Effector memory CD8-positive, alpha-beta T cell (primary cell): Measurements from ENCODE around the gene ZBTB17.

ENCODE experiments used
- ATAC-seq: fragments of 150-1000 bp; cut with Tn5 transposase; replicated peaks from 2 replicates; pipeline ENCODE4 v1.10.0; 2021; ENCODE audit warnings: mild to moderate bottlenecking, moderate library complexity
- DNase-seq, 3 experiments: peaks; one replicate each; pipeline ENCODE4 v3.0.0; 2021
- H3K27ac Mint-ChIP-seq, 2 donors: one replicate each; pipeline ENCODE4 v1.8.0; 2022; ENCODE audit warnings: mild to moderate bottlenecking in 2 of 2, mixed read lengths in 2 of 2, moderate library complexity in 2 of 2
- H3K27me3 Mint-ChIP-seq, 2 donors: one replicate each; pipeline ENCODE4 v1.8.0; 2022; ENCODE audit warnings: mixed read lengths in 2 of 2
- H3K36me3 Mint-ChIP-seq: one replicate; pipeline ENCODE4 v1.8.0; 2022; ENCODE audit warnings: mild to moderate bottlenecking, moderate library complexity, mixed read lengths; ENCODE audit not compliant: insufficient read depth
- H3K4me1 Mint-ChIP-seq, 2 donors: one replicate each; pipeline ENCODE4 v1.8.0; 2022; ENCODE audit warnings: low read depth in 2 of 2, mixed read lengths in 2 of 2
- H3K4me3 Mint-ChIP-seq, 2 donors: one replicate each; pipeline ENCODE4 v1.8.0; 2022; ENCODE audit warnings: mild to moderate bottlenecking in 2 of 2, mixed read lengths in 2 of 2, moderate library complexity in 2 of 2
- H3K9me3 Mint-ChIP-seq, 2 donors: one replicate each; pipeline ENCODE4 v1.8.0; 2022; ENCODE audit warnings: mixed read lengths in 2 of 2

Gene ZBTB17

DNA sequence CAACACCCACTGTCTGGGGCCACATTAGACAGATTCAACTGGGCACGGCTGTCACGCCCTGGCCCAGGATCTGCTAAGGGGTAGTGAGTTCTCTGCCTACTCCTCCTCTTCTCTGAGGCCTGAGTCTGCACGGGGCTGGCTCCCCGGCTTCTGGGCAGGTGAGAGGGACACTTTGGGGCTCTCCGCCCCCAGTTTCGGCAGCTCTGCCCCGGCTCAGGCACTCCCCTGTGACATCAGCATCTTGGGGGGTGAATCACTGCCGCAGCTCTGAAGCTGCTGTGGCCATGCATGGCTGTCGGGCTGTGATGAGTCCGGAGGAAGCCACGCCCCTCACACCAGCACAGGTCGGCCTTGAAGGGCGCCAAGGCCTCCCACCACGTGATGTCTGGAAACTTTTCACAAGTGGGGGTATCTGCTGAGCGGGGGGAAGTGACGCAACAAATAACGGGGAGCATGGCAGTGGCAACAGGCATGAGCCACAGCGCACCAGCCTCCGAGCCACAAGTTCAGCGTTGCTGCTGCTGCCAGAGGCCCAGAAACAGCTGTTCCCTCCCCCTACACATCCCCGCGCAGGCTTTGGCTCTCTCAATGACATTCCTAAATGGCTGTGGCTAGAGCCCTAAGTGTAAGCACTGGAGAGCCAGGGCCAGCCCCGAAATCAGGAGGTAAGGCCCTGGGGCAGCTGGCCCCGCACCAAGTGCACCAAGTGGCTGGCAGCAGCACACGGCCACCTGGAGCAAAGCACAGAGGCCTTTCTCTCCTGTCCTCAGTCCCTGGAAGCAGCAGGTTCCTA, 26.3 kb downstream of the ZBTB17 start:
- no peaks in the 10 kb centered on the region for H3K27me3 Mint-ChIP-seq
- peak overlapping the region; percentile 77 to 85 for H3K4me3 Mint-ChIP-seq
- no peaks in the 10 kb centered on the region for H3K9me3 Mint-ChIP-seq
- peaks cover 35% of the 10 kb centered on the region for H3K36me3 Mint-ChIP-seq
- peak; percentile 93 to 95 (median 94) for DNase-seq
- H3K27ac Mint-ChIP-seq, result peak overlapping the region; percentile 89 to 96
- peak; percentile 89 for ATAC-seq
- H3K4me1 Mint-ChIP-seq, result peaks cover 42 to 55% of the 10 kb centered on the region in 2 donors

DNA sequence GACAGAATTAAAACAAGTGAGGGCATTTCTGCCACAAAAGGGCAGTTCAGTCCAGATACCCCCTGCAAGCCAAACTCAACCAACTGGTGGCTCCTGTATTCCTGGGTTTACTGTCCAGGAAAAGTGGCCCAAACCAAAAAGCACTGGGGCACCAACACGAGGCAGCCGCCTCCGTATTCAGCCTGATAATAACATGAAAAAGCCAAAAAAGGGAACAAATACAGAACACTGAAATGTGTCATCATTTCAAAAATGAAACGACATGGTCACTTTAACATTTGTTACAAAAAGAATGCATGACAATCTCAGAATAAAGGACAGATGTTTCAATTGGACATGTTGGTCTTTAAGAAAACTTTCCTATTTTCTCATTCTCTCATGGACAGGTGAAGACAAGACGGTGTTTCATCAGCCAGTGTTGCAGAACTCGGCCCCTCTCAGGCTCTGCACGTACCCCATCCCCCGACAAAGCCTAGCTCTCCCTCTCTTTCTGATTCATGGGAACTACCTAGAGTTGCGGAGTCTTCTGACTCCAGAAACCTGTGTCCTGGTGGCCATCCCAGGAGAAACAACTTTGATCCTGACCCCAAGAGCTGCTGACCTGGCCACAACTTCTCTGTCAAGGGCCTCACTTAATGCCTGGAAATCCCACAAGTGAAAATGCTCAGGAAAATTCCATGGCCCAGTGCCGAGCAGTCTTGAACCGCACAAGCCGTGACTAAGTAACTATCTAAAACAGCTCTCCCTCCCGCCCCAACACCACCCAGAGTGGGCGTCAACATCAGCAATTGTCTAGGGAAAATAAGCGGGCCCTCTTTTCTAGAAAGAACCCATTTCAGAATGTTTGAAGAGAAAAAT, 27.1 kb downstream of the ZBTB17 start:
- peaks cover 35% of the 10 kb centered on the region for H3K36me3 Mint-ChIP-seq
- H3K27me3 Mint-ChIP-seq, result no peaks in the 10 kb centered on the region
- peaks cover 40 to 49% of the 10 kb centered on the region in 2 donors for H3K4me1 Mint-ChIP-seq
- H3K27ac Mint-ChIP-seq, result peak overlapping the region; percentile 89 to 96
- ATAC-seq (peak; percentile 4), DNase-seq (no peak)
- H3K9me3 Mint-ChIP-seq, result no peaks in the 10 kb centered on the region
- H3K4me3 Mint-ChIP-seq, result peak overlapping the region; percentile 77 to 85

DNA sequence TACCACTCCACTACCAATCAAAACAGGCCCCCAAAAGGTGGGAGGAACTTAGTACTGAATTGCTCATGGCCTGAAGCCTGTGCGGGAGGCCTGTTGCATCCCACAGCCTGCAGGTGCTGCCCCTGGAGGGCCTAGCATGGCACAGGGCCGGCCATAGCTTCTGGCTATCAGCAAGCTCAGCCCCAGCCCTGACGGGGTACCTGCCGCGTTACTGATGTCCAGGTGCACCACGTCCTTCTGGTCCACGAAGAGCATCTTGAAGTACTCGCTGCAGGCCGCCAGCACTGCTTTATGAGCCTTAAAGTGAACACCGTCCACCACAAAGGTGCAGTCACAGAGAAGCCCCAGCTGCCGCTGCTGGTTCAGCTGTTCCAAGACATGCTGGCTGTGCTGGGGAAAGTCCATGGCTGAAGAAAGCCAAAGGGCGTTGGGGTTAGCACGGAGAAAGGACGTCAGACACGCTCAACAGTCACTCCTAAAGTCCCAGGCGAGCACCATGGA, 27.8 kb downstream of the ZBTB17 start:
- DNase-seq (no peak), ATAC-seq (no peak)

DNA sequence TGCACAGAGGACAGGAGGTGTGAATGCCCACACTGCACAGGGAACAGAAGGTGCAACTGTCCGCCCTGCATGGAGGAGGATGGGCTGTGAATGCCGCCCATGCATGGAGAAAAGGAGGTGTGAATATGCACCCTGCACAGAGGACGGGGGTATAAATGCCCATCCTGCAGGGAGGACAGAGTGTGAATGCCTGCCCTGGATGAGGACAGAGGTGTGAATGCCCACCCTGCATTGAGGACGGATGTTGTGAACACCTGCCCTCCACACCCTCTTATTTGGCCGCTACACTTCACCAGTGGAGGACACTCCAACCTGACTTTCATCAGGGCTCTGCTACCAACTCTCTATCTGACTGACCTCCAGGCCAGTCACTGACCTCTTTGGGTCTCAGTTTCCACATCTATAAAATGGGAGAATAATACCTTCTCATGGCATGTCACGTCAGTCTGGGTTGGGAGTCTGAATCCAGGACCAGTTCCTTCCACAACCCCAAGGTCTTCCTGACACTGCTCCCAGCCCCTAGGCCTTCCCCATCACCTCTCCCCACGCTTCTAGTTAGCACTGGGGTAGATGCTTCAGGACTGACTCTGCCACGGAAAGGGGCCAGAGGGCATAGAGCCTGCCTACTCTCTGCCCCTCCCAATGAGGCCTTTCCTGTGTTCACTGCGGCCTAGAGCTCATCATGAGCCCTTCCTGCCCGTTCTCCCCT, 28.4 kb downstream of the ZBTB17 start:
- peaks cover 34 to 45% of the 10 kb centered on the region in 2 donors for H3K4me1 Mint-ChIP-seq
- H3K9me3 Mint-ChIP-seq, result no peaks in the 10 kb centered on the region
- H3K36me3 Mint-ChIP-seq, result peaks cover 40% of the 10 kb centered on the region
- H3K4me3 Mint-ChIP-seq, result peak overlapping the region in 1 of 2 donors; percentile 85
- H3K27me3 Mint-ChIP-seq, result no peaks in the 10 kb centered on the region
- peak overlapping the region in 1 of 2 donors; percentile 89 for H3K27ac Mint-ChIP-seq
- no peak for DNase-seq
- ATAC-seq, result no peak

More for the DNA sequence above, 27.8 kb downstream of the ZBTB17 start:
- Mint-ChIP-seq H3K27me3 (no peaks in the 10 kb centered on the region), H3K9me3 (no peaks in the 10 kb centered on the region), H3K4me1 (peaks cover 38 to 45% of the 10 kb centered on the region in 2 donors), H3K36me3 (peaks cover 41% of the 10 kb centered on the region), H3K27ac (peak overlapping the region; percentile 89 to 96), H3K4me3 (peak overlapping the region; percentile 27 to 85)

DNA sequence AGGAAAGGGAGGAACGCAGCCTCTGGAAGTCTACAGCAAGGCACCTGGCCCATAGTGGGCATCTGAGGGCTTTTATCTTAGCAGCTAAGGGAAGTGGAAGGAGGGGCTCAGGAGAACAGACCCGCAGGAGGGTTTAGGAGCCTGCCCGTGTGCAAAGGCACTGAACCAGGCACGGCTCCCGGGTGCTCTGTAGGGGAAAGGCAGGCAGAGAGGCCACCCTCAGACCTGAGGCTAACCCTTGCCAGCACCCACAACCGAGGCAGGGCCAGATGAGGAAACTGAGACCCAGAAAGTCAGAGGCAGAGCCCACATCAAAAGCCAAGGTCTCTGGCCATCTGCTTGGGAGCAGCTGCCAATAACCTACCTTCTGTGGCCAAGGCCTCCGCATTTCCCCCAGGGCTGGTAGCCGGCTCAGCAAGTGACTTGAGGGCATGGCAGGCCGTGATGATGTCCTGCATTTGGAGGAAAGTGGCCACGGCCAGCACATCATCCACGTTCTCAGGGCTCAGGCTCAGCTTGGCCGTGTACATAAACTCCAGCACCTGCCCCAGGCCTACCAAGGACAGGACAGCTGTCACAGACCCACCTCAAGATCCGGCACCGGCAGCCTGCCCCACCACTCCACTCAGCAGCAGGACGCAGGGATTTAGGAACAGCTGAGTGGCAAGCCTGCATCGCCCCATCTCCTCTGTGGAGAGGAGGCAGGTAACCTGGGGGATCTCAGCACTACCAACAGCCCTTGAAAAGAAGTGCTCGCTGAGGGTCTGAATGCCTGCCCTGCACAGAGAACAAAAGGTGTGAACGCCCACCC, 29.1 kb downstream of the ZBTB17 start:
- DNase-seq (no peak), ATAC-seq (no peak)
- peaks cover 29 to 42% of the 10 kb centered on the region in 2 donors for H3K4me1 Mint-ChIP-seq
- H3K9me3 Mint-ChIP-seq, result no peaks in the 10 kb centered on the region
- H3K4me3 Mint-ChIP-seq, result no peak overlapping the region
- peaks cover 42% of the 10 kb centered on the region for H3K36me3 Mint-ChIP-seq
- no peaks in the 10 kb centered on the region for H3K27me3 Mint-ChIP-seq
- H3K27ac Mint-ChIP-seq, result peak overlapping the region; percentile 78 to 89

DNA sequence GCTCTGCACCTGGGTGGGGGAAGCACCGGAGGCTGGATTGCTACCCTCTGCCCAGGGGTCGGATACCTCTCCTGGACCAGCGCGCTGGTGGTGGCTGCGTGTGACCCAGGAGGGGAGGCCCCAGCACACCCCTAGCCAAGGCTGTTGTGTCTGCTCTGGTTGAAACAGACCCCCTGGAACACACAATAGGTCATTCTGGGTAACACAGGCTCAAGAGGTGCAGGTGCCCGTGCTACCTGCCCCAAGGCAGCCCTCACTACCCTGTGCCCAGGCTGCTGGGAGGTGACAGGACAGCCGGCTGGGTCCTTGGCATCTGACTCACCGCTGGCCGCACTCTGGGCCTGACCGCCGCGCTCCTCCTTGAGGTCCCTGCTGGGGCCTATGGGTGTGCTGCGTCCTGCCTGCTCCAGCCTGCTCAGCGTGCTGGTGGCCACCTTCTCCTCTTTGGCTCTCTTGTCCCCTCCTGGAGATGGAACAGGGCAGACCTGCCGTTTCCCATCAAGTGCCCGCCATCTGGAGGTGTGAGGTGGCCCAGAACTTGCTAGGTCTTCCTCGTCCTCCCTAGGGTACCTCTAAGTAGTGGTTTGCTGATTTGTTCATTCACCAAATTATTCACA, 30.0 kb downstream of the ZBTB17 start:
- peaks cover 47% of the 10 kb centered on the region for H3K36me3 Mint-ChIP-seq
- H3K27me3 Mint-ChIP-seq, result no peaks in the 10 kb centered on the region
- no peaks in the 10 kb centered on the region for H3K9me3 Mint-ChIP-seq
- H3K27ac Mint-ChIP-seq, result peak overlapping the region; percentile 62 to 78
- DNase-seq (no peak), ATAC-seq (no peak)
- peaks cover 20 to 35% of the 10 kb centered on the region in 2 donors for H3K4me1 Mint-ChIP-seq
- H3K4me3 Mint-ChIP-seq, result no peak overlapping the region

DNA sequence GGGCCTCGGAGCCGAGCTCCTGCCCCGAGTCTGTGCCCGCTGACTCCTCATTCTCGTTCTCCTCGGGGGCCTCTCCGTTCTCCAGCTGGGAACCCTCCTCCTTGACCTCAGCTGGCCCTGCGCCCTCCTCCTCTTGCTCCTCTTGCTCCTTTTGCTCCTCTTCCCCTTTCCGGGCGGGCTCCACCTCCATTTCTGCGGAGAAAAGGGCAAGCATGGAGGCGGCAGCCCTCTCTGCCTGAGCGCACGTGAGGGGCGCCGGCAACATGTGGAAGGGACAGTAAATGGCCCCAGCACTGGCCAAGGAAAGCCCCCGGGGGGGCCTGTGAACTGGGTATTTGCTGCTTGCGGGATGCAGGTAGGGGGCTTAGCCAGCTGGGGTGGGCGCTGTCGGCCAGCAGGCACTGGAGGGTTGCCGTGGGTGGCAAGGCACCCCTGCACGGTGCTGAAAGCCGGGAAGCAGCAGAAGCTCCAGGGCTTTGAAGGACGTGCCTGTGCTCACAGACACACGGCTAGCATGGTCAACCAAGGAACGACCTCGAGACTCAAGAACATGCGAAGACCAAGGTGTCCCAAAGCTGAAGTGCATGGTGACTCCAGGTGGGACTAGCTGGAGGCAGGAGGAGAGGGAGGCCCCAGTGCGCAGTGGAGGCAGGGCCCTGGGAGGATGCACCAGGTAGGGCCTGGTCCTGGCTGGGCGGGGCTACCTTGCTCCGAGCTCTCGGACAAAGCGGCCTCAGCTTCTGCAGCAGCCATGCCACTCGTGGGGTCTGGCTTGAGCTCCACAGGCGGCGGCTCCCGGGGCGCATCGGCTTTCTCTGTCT, 30.7 kb downstream of the ZBTB17 start:
- Mint-ChIP-seq H3K27ac (peak overlapping the region; percentile 56 to 65), H3K9me3 (no peaks in the 10 kb centered on the region), H3K36me3 (peaks cover 44% of the 10 kb centered on the region), H3K4me3 (no peak overlapping the region), H3K4me1 (peaks cover 13 to 28% of the 10 kb centered on the region in 2 donors), H3K27me3 (no peaks in the 10 kb centered on the region)
- ATAC-seq, result no peak
- no peak for DNase-seq

DNA sequence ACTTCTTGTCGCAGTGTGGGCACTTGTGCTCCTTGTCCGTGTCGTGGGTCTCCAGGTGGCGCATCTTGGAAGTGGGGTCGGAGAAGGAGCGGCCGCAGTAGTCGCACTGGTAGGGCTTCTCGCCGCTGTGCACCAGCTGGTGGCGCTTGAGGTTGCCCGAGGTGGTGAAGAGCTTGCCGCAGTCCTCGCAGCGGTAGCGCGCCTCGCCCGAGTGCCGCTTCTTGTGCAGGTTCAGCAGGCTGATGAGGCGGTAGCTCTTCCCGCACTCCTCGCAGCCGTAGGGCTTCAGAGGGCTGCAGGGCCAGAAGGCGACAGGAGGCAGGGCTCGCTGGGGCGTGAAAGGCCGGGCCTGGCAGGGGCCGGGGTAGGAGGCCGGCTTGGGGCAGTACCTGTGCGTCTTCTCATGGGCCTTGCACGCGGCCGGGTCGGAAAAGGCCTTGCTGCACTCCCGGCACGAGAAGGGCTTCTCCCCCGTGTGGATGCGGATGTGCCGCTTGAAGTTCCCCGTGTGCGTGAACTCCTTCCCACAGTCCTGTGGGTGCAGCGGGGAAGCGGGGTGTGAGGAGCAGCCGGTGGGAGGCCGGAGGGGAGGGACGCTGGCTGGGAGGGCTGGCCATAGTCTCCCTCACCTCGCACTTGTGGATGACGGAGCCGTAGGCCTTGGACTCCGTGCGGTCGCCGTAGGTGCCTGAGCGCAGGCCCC, 31.4 kb downstream of the ZBTB17 start:
- DNase-seq, result no peak
- Mint-ChIP-seq H3K4me3 (no peak overlapping the region), H3K36me3 (peaks cover 37% of the 10 kb centered on the region), H3K9me3 (no peaks in the 10 kb centered on the region), H3K27ac (peak overlapping the region; percentile 56 to 65), H3K4me1 (peaks cover 7 to 20% of the 10 kb centered on the region in 2 donors), H3K27me3 (no peaks in the 10 kb centered on the region)
- ATAC-seq, result no peak

DNA sequence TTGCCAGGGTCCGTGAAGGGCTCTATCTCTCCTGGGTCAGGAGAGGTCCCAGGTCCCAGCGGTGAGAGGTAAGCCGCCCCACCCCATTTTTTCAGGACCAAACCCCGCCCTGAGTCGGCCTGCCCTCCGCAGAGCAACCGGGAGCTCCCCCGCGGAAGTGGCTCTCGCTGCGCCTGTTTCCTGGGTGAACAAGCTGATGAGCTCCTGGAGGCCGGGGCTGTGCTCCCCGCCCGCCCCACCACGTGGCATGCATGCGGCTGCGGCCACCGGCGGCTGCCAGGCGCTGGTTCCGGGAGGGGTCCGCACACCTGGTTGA, 32.0 kb downstream of the ZBTB17 start:
- DNase-seq (no peak), ATAC-seq (no peak)
- Mint-ChIP-seq H3K9me3 (no peaks in the 10 kb centered on the region), H3K27ac (no peak overlapping the region), H3K27me3 (no peaks in the 10 kb centered on the region), H3K36me3 (peaks cover 33% of the 10 kb centered on the region), H3K4me1 (peaks cover 2 to 15% of the 10 kb centered on the region in 2 donors), H3K4me3 (no peak overlapping the region)

DNA sequence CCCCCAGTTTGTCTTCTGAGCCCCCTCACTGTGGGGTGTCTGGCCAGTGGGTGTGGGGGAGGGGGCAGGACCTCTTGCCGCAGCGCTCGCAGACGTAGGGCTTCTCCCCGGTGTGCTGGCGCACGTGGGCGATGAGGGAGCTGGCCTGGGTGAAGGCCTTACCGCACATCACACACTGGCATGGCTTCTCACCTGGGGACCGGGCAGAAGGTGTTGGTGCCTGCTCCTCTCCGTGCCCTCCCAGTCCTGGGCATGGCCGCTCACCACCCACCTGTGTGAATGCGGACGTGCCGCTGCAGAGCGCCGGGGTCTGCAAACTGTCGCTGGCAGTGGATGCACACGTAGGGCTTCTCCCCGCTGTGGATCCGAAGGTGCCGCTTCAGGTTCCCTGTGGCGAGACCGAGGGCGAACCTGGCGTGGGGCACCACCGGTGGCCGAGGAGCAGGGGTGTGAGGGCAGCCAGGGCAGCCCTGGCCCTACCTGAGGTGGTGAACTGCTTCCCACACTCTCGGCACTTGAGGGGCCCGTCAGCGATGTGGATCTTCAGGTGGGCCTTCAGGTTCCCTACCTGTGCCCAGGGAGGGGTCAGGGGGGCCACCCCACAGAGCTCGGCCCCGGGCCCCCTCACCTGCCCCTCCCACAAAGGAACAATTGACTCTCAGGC, 32.4 kb downstream of the ZBTB17 start:
- ATAC-seq, result no peak
- H3K27ac Mint-ChIP-seq, result no peak overlapping the region
- no peaks in the 10 kb centered on the region for H3K9me3 Mint-ChIP-seq
- H3K27me3 Mint-ChIP-seq, result no peaks in the 10 kb centered on the region
- peaks cover 0 to 13% of the 10 kb centered on the region in 2 donors for H3K4me1 Mint-ChIP-seq
- no peak for DNase-seq
- no peak overlapping the region for H3K4me3 Mint-ChIP-seq
- H3K36me3 Mint-ChIP-seq, result peaks cover 38% of the 10 kb centered on the region
